Fibroblast of the conjunctiva (primary cell): ENCODE results near the gene ZFYVE28.

Experiments
- DNase-seq: peaks from one replicate; pipeline ENCODE4 v3.0.0-alpha.2; 2010; ENCODE audit warnings: low read depth

The ZFYVE28 gene

DNA sequence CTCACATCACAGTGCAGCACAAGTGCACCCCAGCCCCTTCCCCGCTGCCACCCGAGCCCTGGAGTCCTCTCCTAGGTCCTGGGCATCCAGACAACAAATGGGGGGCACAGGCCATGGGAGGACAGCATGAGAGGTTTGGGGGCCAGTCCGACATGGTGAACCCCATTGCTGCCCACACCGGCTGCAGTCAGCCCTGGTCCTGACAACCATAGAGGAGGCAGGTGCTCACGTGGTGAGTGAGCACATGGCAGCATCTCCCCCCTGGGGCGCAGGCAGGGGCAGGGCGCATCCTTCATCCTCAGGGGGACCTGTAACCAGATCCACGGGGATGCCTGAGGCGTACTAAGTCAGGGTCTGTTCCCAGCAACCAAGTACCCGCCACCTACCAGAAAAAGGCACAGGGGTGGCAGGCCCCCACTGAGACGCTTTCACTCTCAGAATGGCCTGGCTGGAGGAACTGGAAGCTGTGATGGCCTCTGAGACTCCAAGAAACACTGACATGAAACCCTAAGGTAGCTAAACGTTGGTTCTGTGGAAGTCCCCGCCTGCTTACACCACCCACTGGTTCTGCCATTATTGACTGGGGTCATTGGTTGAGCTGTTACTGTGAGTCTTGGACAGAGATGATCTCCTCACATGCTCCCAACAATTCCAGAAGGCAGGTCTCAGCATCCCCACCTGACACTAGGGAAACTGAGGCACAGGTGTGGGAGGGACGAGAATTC is 6.5 kb downstream of the ZFYVE28 start:
- DNase-seq, result no peak

DNA sequence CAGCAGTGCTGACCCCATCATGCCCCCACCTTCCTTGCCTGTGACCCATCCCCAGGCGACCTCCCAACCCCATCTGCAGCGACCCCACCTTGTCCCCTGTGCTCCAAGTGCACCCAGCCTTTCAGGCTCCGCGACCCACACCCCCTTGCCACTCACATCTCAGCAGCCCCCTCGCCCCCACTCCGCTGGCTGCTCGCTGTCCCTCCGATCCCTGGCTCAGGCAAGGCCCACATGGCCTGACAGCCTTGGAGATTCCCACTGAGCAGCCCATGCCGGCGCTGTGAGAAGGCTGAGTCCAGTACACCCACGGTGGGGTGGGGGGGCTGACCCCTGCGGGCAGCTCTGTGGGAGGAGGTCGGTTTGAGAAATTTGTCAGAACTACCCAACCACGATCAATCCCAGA is 9.1 kb downstream of the ZFYVE28 start:
- DNase-seq, result no peak

DNA sequence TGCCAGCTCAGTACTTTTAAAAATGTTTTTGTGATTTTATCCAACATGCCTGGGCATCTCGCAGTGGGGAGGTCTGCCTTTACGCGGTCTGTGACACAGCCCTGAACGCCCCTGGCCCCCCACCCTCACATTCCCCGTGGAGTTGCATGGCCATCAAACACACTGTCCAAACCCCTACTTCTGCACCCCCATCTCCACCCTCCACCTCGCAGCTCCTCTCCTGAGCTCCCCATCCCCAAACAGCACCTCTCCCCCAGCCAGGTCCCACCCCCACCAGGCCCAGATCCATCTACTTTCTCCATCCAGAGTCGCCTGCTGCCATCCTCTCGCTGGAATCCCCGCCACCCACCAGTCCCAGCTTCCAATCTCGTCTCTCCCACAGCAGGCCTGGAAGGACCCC is 9.5 kb downstream of the ZFYVE28 start:
- no peak for DNase-seq

DNA sequence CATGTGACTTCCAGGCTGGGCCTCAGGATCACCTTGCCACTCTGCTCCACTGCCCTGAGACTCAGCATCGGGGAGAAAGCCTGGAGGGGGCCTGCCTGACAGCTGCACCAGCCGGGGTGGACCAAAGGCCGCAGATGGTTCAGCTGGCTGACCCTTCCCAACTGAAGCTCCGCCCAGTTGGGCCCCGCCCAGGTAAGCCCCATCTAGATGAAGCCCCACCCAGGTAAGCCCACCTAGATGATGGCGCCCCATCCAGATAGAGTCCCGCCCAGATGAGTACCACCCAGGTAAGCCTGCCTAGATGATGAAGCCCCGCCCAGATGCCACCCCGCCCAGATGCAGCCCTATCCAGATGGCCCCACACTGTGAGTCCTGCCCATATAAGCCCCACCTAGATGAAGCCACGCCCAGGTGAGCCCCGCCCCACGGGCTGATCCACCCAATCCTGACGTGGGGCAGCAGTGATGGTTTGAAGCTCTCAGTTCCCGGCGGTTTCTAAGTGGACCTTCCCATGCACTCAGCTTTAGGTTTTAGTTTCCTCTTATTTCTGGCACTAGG is 10.0 kb downstream of the ZFYVE28 start:
- no peak for DNase-seq

DNA sequence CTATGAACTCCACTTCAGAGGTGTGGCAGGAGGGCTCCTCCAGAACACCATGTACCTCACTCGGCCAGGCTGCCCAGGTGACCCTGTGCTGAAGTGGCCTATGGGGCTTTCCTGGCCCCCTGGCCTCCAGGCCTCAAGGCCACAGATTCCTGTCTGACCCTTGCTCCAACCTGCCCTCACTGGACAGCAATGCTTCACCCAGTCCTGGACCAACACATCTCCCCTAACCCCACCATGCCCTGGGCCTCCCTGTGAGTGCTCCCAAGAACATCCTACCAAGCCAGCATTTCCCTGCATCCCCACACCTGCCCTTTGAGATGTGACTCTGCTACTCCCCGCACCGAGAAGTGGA is 10.5 kb downstream of the ZFYVE28 start:
- no peak for DNase-seq

DNA sequence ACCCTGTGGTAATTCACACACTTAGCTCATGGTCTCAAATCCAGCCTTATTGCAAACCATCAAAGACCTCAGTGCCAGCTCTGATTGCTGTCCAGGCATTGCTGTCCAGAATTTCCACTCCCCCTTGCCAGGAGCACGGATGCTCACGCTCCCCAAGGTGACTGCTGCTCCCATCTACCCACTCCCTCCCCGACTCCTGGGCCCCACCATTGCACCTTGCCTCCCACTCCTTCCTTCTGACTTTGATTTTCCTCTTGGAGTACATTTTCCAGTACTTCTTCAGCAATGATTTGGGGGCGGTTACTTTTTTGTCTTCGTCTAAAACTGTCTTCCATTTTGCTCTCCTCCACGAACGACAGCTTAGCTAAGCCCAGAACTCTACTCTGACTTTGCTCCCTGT is 11.5 kb downstream of the ZFYVE28 start:
- no peak for DNase-seq

DNA sequence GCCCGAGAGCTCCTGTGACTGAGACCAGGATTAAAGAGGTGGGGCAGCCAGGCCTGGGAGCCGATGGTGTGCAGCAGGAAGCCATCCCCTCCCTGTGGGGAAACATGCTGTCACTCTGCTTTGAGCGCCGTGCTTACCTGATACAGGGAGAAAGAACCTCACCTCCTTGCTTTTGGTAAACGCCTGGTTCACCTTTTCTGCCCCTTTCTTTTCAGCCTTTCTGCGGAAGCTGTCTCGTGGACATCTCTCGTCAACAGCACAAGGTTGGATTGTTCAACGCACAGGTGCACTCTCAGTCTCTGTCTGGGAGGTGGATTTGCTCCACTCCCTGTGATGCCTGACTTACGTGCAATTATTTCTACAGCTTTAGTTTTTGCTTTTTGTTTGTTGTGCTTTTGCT is 12.0 kb downstream of the ZFYVE28 start:
- no peak for DNase-seq

DNA sequence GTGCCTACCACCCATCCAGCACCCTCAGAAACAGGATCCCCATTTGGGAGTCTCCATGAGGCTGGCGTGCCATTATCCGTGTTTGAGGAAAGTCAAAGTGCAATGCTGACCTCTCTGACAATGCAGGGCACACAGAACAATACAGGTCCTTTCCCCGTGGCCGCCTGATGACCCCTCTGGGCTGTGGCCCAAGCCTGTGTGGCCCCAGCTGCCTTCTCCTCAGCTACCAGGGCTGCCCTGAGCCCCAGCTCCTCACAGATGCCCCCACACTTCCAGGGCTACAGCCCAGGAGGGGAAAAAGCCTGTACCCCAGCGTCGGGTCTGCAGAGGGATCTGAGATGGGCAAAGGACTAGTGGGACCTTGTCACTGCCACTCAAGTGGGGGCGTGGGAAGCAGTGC is 15.5 kb downstream of the ZFYVE28 start:
- DNase-seq, result no peak

DNA sequence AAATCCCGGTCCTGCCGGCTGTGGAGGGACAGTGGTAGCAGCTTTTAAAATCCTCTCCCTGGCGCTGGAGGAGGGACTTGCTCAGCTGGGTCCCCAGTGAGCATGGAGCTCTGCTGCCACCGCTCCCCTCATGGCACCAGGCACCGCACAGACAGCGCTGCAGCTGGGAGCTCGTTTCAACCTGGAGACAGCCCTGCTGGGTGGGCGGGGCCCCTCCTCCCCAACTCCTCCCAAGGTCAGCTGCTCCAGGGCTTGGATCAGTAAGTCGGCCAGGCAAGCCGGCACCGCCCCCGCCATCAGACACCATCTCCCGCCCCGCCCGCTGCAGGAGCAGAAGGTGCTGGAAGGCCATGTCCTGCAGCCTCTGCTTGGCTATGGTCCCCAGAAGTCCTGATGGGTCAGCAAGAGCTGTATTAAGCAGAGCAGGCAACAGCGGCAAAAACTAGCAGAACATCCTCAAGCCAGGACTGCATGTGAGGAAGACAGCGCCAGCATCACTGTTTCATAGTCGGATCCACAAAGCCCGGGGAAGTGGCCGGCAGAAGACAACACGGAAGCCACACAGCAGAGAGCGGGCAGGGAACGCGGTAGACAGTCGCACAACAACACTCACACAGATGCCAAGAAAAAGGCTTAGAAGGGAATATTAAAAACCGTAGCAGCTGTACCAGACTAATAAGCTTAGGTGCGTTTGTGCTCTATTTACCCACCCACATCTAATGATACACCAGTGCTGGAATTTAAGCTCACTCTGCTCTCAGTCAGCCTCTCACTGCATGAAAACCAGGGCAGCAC is 16.2 kb downstream of the ZFYVE28 start:
- no peak for DNase-seq

DNA sequence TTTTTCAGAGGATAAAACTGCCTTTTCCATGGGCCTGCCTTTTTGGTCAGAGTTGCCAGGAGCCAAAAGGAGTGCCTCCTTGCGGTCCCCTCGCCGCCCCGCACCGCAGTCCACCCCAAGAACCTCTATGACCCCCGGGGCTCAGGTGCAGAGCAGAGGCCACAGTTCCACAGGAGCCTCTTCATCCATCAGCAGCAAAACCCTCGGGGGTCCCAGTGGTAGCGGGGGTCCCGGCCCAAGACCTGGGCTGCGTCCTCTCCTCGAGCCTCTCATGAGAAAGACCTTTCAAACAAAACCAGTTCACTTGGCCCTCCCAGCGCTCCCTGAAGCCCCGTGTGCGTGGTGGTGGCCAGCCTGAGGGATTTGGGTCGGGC is 16.8 kb downstream of the ZFYVE28 start:
- DNase-seq, result no peak

DNA sequence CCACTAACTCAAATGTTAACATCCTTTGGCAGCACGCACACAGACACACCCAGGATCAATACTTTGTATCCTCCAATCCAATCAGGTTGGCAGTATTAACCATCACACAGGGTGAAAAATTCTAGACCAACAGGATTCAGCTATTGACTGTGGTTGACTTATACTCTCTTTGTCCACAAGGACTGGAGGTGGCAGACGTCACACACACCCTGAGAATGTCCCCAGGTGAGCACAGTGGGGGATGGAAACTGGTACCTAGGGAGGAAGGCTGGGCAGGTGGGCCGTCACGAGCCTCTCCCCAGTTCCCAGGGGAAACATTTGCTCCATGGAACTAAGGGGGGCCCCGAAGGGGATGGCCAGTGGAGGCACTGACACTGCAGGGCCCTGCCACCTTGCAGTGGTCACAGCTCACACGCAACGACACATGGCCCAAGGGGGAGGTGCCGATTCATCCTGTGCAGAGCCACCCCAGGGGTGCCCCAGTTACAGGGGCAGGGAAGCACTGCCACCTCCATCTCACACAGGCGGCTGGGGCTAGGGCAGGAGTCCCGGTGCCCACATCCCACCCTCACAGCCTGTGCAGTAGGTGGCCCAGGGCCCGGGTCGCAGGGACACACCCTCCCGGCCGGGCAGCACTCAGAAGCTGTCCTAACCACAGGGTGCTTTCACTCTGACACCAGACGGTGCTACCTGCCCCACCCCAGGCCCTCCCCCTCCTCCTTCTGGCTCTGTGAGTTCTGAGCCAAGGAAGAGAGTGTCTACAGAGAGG is 17.4 kb downstream of the ZFYVE28 start:
- DNase-seq, result no peak

DNA sequence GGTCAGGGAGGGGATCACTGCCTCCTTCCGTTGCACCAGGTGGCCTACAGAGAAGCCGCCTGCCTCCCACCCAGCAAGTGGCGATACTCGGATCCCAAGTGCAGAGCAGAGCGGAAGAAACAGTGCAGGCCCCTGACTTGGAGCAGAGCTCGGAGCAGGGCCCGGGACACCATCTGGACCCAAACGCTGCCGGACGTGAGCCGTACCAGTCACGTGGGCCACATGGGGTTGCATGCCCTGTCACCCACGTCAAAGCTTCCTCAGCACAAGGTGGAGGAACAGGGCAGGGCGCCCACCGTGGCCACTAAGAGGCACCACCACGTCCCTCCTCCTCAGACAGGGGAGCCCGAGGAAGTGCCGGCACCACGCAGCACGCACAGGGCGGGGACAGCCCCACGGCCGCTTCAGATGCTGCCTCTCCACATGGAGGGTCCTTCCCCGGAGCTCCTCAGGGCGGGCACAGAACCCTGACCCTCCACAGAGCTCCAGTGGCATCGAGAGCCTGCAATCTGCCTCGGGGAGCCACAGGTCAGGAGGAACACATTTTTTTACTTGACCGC is 18.7 kb downstream of the ZFYVE28 start:
- no peak for DNase-seq

DNA sequence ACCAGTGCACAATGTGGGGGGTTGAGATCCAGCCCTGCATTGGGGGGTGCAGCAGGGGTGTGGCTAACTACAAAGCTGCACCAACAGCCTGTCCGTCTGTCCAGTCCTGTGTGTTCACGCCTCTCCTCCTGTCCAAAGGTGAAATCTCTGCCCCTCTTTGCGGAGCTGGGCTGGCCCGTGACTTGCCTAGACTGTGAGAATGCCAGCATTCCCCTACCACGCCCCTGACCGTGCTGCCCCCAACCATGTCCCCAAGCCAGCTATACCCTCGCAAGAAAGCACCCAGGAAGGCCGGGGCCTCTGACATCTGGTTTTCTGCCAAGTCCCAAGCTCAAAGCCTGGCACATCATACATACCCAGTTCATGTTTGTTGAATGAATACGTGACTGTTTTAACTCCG is 19.2 kb downstream of the ZFYVE28 start:
- no peak for DNase-seq

DNA sequence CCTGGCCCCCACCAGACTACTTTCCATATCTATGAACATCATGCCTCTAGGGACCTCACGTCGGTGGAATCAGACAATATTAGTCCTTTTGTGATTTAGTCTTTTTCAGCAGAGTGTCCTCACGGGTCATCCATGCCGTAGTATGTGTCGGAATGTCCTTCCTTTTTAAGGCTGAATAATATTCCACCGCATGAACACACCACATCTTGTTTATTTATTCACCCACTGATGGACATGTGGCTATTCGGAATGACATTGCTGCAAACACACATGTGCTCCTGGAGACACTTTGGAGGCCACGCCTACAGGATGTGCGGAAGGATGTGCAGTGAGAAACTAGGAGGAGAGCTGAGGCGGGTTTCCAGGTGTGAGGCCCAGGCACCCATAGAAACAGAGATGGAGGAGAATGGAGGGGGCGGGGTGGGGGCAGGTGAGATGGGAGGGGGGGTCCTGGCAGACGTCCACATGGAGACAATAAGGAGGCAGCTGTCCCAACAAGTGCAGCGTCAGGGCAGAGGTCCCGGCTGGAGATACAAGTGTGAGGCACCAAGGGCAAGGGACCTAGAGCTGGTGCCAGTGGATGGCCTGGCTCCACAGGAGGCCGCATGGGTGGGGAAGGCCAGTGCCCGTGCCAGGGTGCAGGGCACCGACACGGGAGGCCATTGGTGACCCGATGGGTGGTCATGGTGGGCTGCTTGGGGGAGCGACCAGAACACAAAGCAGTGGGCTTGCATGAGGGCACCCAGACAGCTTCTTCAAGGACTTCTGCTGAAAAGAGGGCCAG is 20.7 kb downstream of the ZFYVE28 start:
- no peak for DNase-seq

DNA sequence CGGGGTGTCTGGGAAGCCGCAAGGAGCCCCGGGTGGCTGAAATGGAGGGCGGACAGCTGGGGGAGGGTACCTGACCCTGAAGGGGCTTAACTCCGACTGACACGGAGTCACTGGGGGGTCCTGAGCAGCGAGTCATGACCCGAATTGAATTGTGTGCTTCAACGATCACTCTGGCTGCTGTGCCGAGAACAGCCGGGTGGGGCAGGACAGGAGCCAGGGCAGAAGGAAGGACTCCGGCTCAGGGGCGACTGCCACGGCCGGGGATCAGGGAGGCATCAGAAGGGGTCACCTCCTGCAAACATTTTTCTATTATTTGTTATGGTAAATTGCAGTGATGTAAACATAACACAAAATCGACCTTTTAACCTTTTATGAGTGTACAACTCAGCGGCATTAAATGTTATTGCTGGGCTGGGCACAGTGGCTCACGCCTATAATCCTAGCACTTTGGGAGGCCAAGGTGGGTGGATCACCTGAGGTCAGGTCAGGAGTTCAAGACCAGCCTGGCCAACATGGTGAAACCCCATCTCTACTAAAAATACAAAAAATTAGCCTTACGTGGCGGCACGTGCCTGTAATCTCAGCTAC is 21.6 kb downstream of the ZFYVE28 start:
- DNase-seq, result no peak

DNA sequence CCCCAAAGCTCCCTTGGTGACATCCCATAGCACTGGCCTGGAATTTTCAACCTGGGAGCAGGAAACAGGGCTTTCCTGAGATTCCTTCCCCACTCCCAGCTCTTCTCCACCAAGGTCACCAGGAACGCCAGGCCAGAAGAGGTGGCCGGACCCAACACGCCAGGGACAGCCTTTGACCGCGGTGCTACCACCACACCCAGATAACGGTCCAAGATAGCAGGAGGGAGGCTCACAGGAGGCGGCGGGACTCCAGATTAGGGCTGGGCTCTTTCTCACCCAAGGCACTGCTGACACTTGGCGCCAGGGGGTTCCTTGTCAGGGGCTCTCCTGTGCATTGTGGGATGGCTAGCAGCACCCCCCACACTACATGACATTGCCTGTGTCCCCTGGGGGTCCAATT is 22.9 kb downstream of the ZFYVE28 start:
- DNase-seq, result no peak

DNA sequence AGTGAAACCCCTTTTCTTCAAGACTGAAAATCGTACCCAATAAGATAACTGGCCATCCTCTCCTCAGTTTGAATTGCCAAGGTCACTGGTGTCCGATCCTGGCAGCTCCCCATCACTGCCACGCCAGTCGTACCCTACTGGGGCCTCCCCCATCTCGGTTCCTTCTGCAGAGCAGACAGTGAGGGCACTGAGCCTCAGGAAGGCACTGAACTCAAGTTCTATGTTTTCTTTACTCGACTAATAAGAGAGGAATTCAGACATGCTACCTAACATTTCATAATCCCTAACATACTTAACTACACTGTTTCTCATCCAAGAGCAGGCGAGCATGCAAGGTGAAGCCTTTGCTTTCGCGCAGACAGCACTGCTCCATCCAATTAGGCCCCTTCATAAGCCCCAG is 23.4 kb downstream of the ZFYVE28 start:
- no peak for DNase-seq

DNA sequence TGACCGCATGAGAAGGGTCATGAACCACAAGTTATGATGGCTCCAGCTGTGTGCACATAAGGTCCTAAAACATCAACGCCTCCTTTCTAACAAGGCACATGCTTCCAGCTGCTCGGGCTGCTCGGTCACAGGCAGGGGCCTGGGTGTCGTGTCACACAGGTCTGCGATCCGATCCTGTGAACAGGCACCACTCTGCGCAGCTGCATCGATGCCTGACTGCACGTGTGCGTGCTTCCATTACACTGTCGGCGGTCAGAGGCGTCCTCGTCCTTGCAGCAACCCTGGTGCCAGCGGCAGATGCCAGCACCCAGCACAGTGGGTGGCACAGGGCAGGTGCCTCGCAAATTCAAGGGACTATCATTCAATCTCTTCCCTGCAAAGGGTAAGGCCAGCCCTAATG is 23.9 kb downstream of the ZFYVE28 start:
- DNase-seq, result no peak

DNA sequence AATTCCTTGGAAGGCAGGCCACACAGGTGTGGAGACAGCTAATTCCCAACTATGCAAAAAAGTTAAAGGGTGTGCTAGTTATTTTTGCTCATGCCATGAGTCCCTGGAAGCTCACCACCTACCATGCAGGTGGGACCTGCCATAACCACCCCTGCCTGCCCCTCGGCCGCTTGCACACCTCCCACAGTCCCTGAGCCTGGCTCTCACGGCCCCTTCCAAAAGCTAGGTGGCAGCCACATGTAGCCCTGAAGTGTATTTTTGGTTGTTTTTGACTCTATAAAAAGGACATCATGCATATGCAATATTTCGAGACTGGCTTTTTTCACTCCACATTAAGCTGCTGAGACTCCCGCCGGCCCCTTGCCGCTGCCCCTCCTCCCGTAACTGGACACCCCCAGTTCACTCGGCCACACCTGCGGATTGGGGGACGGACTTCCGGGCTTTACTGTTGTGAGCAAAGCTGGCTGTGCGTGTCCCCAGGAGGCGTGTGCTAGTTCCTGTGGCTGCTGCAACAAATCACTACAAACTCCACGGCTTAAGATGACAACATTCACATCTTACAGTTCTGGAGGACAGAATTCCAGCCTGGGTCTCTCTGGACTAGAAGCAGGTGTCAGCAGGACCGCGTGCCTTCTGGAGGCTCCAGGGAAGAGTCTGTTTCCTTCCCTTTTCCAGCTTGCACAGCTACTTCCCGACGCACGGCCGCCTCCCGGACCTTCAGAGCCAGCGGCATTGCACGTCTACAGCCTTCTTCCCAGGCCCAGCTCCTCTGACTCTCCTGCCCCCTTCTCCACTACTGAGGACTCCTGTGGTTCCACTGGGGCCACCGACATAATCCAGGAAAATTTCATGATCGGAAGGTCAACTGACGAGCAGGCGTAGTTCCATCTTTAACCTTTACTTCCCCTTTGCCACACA is 24.8 kb downstream of the ZFYVE28 start:
- no peak for DNase-seq

DNA sequence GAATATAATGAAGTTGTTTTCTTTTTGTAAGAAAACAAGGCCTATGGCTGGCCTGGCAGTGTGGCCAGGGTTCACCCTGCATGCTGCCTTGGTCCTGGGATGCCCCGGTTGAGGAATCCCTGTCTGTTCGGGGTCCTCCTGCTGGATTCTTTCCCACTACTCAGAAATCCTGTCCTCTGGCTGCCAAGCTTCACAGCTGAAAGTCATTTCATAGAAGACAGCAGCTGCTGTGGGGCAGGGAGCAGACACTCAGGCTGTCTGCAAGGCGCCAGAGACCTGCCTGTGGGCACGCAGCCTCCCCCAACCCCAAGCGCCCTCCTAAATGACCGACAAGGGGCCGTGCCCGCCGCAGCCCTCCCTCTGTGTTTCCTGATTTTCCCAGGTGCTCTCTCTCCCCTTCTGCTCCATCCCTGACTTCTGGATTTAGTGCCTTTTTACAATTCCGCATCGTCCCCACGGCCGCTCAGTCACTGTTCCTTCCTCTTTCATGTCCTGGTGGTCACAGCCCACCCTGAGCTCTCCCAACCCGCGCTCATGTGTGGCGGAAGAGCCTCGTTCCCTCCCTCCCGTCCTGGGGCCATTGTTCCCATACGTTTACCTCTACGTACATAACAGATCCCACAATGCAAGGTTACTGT is 27.5 kb downstream of the ZFYVE28 start:
- no peak for DNase-seq
